Dermis blood vessel endothelial cell (primary cell): ENCODE data around the gene C14orf93. TPM values are rescaled to one million over a fixed set of nuclear protein-coding genes. Genes with fewer than 3 reads are reported as not detected.
"Not testable (repeated sequence)": the region's sequence is repeated elsewhere in the genome, so short reads cannot be mapped to it uniquely, and the experiment has no call there.

ENCODE experiments used
- DNase-seq: peaks from one replicate; pipeline ENCODE4 v3.0.0; 2010
- total RNA-seq: library from RNA; depleted of rRNA; stranded (reverse); fragments of >200 nt; gene quantifications from 2 replicates; pipeline ENCODE4 v1.2.3, GENCODE V29; 2014

C14orf93 gene
- total RNA-seq, 1 donor from 2014 or later: 6.8 TPM

- no peak for DNase-seq
Measured at GRCh38 chr14:23020143-23021128, 10.5 kb upstream of the C14orf93 start.

DNA sequence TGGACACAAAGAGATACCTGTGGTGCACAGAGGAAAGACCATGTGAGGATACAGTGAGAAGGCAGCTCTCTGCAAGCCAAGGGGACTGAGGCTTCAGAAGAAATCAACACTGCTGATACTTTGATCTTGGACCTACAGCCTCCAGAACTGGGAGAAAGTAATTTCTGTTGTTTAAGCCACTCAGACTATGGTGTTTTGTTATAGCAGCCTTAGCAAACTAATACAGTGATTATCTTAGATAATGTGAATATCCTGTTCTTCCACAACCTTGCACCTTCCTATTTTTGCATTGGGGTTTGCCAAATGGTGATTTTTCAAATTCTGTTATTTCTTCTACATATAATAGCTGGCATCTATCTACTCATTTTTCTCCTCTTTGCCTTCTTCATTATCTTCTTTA, 8.2 kb upstream of the C14orf93 start:
- DNase-seq: no peak

DNA sequence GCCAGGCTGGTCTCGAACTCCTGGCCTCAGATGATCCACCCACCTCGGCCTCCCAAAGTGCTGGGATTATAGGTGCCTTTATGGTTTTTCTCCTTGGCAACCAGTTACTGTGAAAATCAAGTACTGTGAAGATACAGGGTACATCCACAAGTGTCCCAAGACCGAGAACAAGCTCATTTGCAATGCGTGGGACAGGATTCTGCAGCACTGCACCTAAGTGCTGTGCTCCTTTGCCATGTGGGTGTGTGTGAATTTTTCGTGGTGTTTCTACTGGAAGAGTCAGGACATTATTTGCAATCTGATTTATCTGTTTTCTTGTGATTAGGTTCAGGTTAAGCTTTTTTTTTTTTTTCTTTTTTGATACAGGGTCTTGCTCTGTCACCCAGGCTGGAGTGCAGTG, 7.1 kb upstream of the C14orf93 start:
- no peak for DNase-seq

DNA sequence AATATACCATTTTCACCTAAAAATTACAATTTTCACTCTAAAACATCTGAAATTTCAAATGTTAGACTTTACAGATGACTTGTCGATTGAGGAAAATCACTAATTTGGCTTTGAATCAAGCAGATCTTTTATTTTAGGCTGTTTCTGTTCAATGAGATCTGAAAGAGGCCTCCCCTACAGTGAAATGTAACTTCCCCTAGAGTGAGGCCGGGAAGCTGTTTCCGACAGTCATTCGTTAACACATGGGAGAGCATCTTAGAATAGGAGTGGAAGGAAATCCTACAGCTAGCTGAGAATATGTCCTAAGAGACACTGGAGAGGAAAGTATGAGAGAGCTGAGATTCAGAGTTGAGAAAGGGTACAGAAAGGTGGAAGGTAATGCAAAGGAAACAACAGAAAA, 5.7 kb upstream of the C14orf93 start:
- DNase-seq: no peak

DNA sequence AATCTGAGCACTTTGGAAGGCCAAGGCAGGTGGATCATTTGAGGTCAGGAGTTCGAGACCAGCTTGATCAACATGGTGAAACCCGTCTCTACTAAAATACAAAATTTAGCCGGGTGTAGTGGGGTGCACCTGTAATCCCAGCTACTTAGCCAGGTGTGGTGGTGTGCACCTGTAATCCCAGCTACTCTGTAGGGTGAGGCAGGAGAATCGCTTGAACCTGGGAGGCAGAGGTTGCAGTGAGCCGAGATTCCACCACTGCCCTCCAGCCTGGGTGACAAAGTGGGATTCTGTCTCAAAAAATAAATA, 3.8 kb upstream of the C14orf93 start:
- not testable (repeated sequence) for DNase-seq

- DNase-seq: no peak
Measured at GRCh38 chr14:23013054-23013748, 3.3 kb upstream of the C14orf93 start.

DNA sequence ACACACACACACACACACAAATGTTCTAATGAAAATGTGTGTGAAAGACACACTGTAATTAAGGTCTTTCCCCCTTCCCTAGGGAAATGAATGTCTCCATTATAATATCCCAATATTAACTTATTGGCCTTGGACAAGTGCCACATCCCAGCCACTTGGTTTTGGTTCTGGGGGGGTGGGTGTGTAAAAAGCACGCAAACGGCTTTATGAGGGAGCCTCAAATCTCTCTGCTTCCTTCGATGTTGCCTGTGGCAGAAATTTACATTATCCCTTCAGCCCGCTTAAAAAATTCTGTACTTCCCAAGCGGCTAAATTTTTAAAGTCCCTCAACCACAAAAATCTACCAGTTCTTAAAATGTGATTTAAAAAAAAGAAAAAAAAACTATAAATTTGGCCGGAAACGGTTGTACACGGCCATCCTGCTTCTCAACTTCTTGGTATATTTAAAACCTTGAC, 432 bp downstream of the C14orf93 start:
- DNase-seq: no peak

- no peak for DNase-seq
Measured at GRCh38 chr14:23008831-23009230, 1.1 kb downstream of the C14orf93 start.

- peak; percentile 98 for DNase-seq
Measured at GRCh38 chr14:23006544-23007419, 3.2 kb downstream of the C14orf93 start.

DNA sequence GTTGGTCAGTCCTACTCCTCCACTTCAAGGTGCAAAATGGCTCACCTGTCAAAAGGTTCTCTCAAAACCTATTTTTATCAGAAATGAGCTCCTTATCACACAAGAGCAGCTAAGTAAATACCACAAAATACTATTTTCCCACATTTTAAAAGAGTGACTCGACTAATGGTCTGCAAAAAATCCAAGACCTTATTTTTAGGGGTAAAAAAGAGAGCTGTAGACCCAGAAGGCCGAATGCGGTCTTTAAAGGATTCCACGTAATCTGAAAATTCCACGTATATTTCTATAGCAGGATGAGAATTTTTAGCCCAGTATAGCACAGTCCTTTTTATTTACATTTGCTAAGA, 3.8 kb downstream of the C14orf93 start:
- no peak for DNase-seq

GRCh38 chr14:23005451-23006187, 4.3 kb downstream of the C14orf93 start:
- no peak for DNase-seq

DNA sequence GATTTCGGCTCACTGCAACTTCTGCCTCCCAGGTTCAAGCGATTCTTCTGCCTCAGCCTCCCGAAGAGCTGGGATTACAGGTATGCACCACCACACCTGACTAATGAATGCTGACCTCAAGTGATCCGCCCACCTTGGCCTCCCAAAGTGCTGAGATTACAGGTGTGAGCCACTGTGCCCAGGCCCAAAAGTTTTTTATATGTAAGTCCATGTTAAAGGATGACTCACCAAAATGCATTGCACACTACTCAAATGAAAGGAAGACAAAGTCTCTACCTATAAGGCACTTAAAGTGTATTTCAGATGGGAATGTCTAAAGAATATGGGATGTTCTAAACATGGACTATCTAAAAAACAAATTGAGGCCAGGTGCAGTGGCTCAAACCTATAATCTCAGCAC, 5.7 kb downstream of the C14orf93 start:
- not testable (repeated sequence) for DNase-seq

GRCh38 chr14:23002592-23002991, 7.4 kb downstream of the C14orf93 start:
- DNase-seq: no peak

DNA sequence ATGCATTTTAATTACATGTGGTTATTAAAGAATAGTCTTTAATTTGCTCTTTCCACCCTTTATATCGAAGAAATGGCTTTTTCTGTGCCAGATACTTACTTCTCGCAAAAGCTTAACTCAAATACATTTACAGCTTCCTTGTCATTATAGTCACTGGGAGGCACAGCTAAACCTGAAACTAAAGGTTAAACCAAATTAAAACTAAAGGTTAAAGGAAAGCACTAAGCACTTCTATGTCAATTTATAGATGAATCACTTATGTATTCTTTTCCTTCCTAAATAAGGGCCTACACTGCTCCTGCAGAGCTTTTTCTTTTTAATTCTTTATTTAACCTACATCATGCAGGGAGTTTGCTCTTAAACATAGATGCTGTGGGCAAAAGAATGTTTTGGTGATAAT, 9.1 kb downstream of the C14orf93 start:
- DNase-seq: no peak

GRCh38 chr14:22998329-22999012, 11.5 kb downstream of the C14orf93 start:
- DNase-seq: no peak

DNA sequence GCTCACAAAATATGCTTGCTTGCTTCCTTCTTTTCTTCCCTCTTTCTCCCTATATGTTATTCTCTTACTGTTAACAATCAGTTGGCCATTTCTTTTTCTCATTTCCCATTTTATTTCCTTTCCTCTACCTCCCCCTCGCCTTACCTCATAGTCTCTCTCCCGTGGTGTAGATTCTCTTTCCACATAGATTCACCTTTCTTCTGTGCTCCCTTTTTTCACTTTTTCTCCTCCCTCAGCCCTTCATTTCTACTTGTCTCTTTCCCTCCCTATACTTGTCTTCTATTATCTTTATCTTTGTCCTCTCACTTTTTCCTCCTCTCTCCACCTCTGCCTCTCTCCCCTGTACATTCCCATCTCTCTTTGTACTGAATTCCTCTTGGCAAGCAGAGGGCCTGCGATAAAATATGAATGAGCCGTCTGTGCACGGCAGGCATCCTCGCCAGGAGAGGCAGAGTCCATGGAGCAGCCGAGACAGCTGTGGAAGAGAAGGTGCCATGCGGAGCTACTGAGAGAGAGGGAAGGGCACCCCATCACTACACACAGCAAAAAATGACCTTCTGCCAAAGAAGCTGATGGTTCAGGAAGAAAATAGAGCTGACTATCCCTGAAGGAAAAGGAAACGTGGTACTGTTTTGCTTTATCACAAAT, 12.1 kb downstream of the C14orf93 start:
- DNase-seq: no peak

- DNase-seq: no peak
Measured at GRCh38 chr14:22996768-22997654, 12.9 kb downstream of the C14orf93 start.

- DNase-seq: no peak
Measured at GRCh38 chr14:22995889-22996625, 13.9 kb downstream of the C14orf93 start.

DNA sequence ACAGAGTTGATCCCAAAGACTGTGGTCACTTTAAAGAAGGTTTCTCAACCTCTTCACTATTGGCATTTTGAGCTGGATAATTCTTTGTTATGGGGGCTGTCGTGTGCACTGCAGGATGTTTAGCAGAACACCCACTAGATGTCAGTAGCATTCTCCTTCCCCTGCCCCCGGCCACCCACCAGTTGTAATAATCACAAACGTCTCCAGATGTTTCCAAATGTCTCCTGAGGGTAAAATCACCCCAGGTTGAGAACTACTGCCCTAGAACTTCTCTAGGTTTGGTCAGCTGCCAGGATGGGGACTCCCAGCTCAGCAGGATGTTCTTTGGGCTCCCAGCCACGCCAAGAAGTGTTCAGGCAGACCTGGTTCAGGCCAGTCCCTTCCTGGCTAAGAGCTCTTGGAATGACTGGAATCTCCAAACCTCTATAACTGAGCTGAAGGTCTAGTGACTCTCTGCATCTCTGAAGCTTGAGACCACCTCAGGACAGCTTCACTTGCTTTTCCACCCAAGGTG, 15.1 kb downstream of the C14orf93 start:
- DNase-seq: peak; percentile 69
